Activated naive CD4-positive, alpha-beta T cell treated with anti-CD3 and anti-CD28 coated beads for 36 hours (primary cell): ENCODE results near the gene ANKRA2. TPM values are rescaled to one million over a fixed set of nuclear protein-coding genes. Genes with fewer than 3 reads are reported as not detected.

ENCODE experiments used
- CTCF ChIA-PET: fragments of 350-600 bp; sonication (Branson Sonifier 250); formaldehyde crosslinking; loops from one replicate; lab custom pipeline; 2021; ENCODE audit warnings: antibody characterized with exemption; lab: Charles Lee
- DNase-seq: peaks from one replicate; pipeline ENCODE4 v3.0.0-alpha.2; 2020
- H3K27ac Mint-ChIP-seq: one replicate; pipeline ENCODE4 v1.8.0; 2021; ENCODE audit warnings: mild to moderate bottlenecking, mixed read lengths
- H3K27me3 Mint-ChIP-seq: one replicate; pipeline ENCODE4 v1.8.0; 2021; ENCODE audit warnings: low read depth, mixed read lengths
- H3K36me3 Mint-ChIP-seq: one replicate; pipeline ENCODE4 v1.8.0; 2021; ENCODE audit warnings: low read depth, mixed read lengths
- H3K4me1 Mint-ChIP-seq: one replicate; pipeline ENCODE4 v1.8.0; 2021; ENCODE audit warnings: low read depth, mixed read lengths
- H3K4me3 Mint-ChIP-seq: one replicate; pipeline ENCODE4 v1.8.0; 2021; ENCODE audit warnings: mild to moderate bottlenecking, moderate library complexity, mixed read lengths
- H3K9me3 Mint-ChIP-seq: one replicate; pipeline ENCODE4 v1.8.0; 2021; ENCODE audit warnings: mixed read lengths
- intact Hi-C: fragments of 100-400 bp; cut with micrococcal nuclease; formaldehyde crosslinking; loops from one replicate; pipeline ENCODE4 v1.15.1; 2023
- total RNA-seq, 2 experiments: library from RNA; stranded (reverse); gene quantifications; one replicate each; pipeline ENCODE4 v1.2.3, GENCODE V29; 2021

ANKRA2 gene
- total RNA-seq, 2 experiments from 2014 or later, result 26.5 to 26.9 TPM

DNA sequence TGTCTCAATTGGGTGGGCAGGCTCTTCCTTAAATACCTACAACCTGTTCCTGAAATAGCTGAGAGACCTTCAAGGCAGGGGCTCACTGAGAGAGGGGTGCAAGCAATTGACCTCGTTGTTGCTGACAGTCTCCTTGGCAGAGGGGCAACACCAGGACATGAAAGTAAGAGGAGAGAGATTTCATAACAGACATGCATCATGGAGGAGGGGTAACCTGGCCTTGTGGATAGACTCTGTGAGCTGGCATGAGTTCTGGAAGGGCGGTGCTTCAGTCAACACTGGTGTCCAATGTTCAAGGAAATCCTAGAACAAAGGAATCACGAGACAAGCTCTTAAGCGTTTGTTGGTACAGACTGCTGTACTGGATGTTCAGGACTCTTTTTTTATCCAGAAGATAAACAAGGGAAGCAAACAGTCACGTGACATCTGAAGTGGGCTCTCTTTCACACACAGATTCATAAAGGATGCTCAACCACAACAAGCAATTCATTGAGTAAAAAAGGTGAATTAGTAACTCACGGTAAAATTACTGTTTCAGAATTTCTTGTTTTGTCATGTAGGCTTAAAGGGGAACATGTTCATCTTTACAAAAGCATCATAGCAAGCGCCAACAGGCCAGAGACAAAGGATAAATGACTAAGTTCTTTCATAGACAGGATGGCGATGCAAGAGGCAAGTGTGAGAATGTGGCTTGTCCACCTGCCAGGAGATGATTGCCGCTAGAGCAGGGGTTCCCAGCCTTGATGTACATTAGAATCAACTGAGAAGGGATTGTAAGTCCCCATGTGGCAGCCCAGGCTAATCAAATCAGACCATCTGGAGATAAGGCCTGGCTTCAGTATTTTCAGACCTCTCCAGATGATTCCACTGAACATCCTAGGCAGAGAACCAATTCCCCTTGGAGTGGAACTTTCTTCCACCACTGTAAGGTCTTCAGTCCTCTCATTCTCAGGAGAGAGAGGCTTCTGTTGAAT is 20.7 kb downstream of the ANKRA2 start:
- Mint-ChIP-seq H3K27me3 (peaks cover 12% of the 10 kb centered on the region), H3K27ac (no peak overlapping the region), H3K36me3 (no peaks in the 10 kb centered on the region), H3K4me1 (no peaks in the 10 kb centered on the region), H3K9me3 (no peaks in the 10 kb centered on the region), H3K4me3 (no peak overlapping the region)
- CTCF ChIA-PET, result no interaction called here
- intact Hi-C loops, result no loop called here
- DNase-seq, result no peak

DNA sequence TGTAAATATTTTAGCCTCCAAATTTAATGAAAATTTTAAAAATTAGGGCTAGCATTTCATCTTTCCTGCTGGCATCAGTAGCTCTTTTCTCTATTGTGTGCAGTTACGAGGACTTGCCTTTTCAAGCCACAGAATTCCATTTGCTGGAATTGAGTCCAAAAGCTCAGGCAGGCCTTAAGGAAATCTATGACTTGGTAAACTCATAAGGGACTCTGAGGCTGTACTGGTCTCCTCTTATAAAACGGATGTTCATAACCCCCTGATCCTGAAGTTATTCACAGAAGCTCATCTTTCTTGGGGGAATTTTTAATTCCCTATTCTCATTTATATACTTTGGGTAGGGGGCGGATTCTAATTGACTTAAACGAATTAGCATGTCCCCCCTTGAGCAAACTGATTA is 23.4 kb downstream of the ANKRA2 start:
- H3K9me3 Mint-ChIP-seq, result no peaks in the 10 kb centered on the region
- H3K27ac Mint-ChIP-seq, result no peak overlapping the region
- intact Hi-C loops, result no loop called here
- H3K4me3 Mint-ChIP-seq, result no peak overlapping the region
- CTCF ChIA-PET, result interaction anchor here (0.6 to 1.2 kb wide), 5 partner anchors 12 to 52 kb away, joined by 3 to 4 read pairs (median 3); no protein-coding TSS in a partner anchor
- no peaks in the 10 kb centered on the region for H3K36me3 Mint-ChIP-seq
- no peaks in the 10 kb centered on the region for H3K4me1 Mint-ChIP-seq
- no peak for DNase-seq
- H3K27me3 Mint-ChIP-seq, result peaks cover 12% of the 10 kb centered on the region

DNA sequence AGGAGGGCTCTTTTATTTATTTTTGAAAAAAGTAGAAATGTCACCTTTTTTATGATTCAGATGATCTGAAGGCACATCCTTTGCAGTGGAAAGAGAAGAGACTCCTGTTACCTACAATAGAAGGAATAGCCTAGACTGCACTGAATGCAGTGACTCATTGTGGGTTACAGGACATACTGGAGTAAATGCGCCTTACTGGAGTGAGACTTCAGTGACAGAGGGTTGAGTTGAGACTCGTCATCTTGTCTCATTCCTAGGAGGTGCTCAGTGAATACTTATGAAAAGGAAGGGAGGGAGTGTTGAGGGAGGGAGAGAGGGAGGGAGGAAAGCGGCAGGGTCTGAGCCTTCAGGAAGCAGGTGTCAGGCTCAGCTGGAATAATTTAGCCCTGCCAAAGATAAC is 25.2 kb downstream of the ANKRA2 start:
- Mint-ChIP-seq H3K4me3 (no peak overlapping the region), H3K4me1 (no peaks in the 10 kb centered on the region), H3K27me3 (peaks cover 9% of the 10 kb centered on the region), H3K27ac (no peak overlapping the region), H3K9me3 (no peaks in the 10 kb centered on the region), H3K36me3 (no peaks in the 10 kb centered on the region)
- no peak for DNase-seq
- CTCF ChIA-PET, result interaction anchor here (0.6 to 7.3 kb wide), 2 partner anchors 8 to 20 kb away, joined by 3 to 105 read pairs; no protein-coding TSS in a partner anchor
- intact Hi-C loops, result no loop called here

DNA sequence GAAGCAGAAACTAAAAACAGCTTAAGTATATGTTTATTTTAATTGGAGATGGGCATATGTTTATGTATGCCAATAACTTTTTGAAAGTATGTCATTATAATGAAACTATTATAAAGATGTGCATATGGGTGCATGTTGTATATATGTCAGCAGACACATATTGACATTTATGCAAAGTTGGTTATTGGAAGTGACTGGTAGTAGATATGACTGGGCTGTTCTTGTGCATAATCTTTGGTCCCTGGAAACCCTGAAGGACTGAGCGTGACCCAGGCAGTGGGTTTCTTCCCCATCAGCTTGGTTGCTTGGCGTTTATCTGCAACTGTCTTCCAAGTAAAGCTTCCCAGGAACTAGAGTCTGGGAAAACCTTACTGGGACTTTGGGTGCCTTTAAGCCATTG is 25.7 kb downstream of the ANKRA2 start:
- intact Hi-C loops, result loop anchor here (5.0 to 10.0 kb wide), 2 partner anchors 87 to 325 kb away; no protein-coding TSS in a partner anchor
- H3K36me3 Mint-ChIP-seq, result no peaks in the 10 kb centered on the region
- no peak for DNase-seq
- no peaks in the 10 kb centered on the region for H3K4me1 Mint-ChIP-seq
- CTCF ChIA-PET, result interaction anchor here (0.6 to 7.3 kb wide), 3 partner anchors 9 to 260 kb away, joined by 3 to 105 read pairs (median 3); no protein-coding TSS in a partner anchor
- H3K27me3 Mint-ChIP-seq, result peaks cover 9% of the 10 kb centered on the region
- H3K4me3 Mint-ChIP-seq, result no peak overlapping the region
- H3K27ac Mint-ChIP-seq, result no peak overlapping the region
- H3K9me3 Mint-ChIP-seq, result no peaks in the 10 kb centered on the region

DNA sequence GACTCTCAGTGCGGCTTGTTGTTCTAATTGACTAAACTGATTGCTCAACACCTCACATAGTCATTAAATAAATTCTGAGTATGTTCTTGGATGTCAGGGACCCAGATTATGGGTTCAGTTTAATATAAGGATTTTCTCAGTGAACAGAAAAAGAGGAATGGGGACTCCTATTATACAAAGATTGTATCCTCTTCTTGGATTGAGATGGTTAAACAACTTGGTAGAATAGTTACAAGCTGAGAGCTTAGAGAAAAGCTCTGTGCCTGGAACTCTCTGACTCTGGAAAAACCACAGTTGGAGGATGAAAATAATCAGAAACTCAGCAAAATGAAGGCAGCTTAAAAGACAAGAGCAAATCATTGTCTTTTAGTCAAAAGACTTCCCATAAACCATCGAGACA is 30.5 kb downstream of the ANKRA2 start:
- no peaks in the 10 kb centered on the region for H3K36me3 Mint-ChIP-seq
- H3K27me3 Mint-ChIP-seq, result peaks cover 17% of the 10 kb centered on the region
- H3K27ac Mint-ChIP-seq, result no peak overlapping the region
- intact Hi-C loops, result loop anchor here (5.0 to 10.0 kb wide), 2 partner anchors 83 to 320 kb away; no protein-coding TSS in a partner anchor
- no peak overlapping the region for H3K4me3 Mint-ChIP-seq
- DNase-seq, result no peak
- no peaks in the 10 kb centered on the region for H3K4me1 Mint-ChIP-seq
- CTCF ChIA-PET, result interaction anchor here (0.7 to 7.3 kb wide), 5 partner anchors 8 to 1697 kb away, joined by 3 to 105 read pairs (median 10); no protein-coding TSS in a partner anchor
- no peaks in the 10 kb centered on the region for H3K9me3 Mint-ChIP-seq

DNA sequence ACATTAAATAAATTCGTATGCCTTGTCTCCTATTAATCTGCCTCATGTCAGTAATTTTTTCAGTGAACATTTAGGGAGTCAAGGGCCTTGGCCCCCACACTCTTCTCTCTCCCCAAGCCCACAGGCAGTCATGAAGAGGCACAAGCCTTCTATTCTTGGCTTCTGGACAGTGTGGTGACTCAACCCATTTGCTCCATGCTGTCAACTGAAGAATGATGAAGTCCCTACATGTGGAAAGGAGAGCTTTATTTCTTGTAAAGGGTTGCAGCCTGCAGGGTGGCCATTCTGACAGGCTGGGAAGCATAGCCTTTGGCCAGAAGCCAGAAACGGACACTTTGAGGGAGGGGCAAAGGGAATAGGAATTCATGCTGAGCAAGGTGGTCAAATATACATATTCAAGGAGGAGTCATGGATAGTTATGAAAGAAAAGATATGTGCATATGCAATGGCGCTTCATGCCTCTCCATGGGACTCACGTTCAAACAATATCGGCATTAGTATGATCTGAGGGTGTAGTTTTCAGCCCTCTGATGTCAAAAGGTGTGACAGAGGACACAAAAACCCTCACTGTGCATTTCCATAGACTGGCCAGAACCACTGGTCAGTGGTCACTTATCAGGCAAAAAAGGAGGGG is 31.3 kb downstream of the ANKRA2 start:
- Mint-ChIP-seq H3K4me3 (no peak overlapping the region), H3K27ac (no peak overlapping the region), H3K27me3 (peaks cover 17% of the 10 kb centered on the region), H3K4me1 (no peaks in the 10 kb centered on the region), H3K36me3 (no peaks in the 10 kb centered on the region), H3K9me3 (no peaks in the 10 kb centered on the region)
- intact Hi-C loops, result loop anchor here (10.0 kb wide), 1 partner anchor 319 kb away; no protein-coding TSS in a partner anchor
- CTCF ChIA-PET, result interaction anchor here (7.3 kb wide), 1 partner anchor 14 kb away, joined by 105 read pairs; no protein-coding TSS in a partner anchor
- DNase-seq, result no peak

DNA sequence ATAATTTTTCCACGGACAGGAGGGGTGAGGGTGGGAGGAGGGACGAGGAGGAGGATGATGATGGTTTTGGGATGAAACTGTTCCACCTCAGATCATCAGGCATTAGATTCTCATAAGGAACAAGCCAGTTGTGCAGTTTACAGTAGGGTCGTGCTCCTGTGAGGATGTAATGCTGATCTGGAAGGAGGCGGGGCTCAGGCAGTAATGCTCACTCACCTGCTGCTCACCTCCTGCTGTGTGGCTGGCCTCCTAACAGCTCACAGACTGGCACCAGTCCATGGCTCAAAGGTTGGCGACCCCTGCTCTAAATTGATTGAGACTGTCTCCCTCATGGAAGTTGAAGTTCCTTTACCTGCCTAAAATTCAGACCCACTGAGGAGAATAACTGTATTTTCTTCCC is 33.2 kb downstream of the ANKRA2 start:
- Mint-ChIP-seq H3K36me3 (no peaks in the 10 kb centered on the region), H3K27me3 (peaks cover 17% of the 10 kb centered on the region), H3K9me3 (no peaks in the 10 kb centered on the region), H3K4me3 (no peak overlapping the region), H3K4me1 (no peaks in the 10 kb centered on the region), H3K27ac (no peak overlapping the region)
- CTCF ChIA-PET, result no interaction called here
- DNase-seq, result no peak
- intact Hi-C loops, result loop anchor here (10.0 kb wide), 1 partner anchor 317 kb away; no protein-coding TSS in a partner anchor

DNA sequence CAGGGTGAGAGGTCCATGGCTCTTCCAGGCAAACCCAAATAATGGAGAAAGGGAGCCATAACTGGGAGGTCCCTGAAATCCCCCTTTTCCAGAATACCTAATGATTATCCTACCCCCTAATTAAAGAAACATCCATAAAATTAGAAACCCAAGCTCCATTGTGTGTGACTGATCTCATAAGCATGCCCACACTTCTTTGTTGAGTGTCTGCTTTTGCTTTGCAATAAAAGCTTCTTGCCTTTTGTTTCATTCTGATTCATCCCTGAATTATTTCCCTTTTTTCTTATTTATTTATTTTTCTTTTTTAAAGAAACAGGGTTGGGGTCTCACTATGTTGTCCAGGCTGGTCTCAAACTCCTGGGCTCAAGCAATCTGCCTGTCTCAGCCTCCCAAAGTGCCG is 34.1 kb downstream of the ANKRA2 start:
- Mint-ChIP-seq H3K27ac (no peak overlapping the region), H3K4me1 (no peaks in the 10 kb centered on the region), H3K27me3 (peaks cover 18% of the 10 kb centered on the region), H3K4me3 (no peak overlapping the region), H3K9me3 (no peaks in the 10 kb centered on the region), H3K36me3 (no peaks in the 10 kb centered on the region)
- CTCF ChIA-PET, result interaction anchor here (1.0 kb wide), 1 partner anchor 12 kb away, joined by 3 read pairs; no protein-coding TSS in a partner anchor
- DNase-seq, result no peak
- intact Hi-C loops, result loop anchor here (10.0 kb wide), 1 partner anchor 317 kb away; no protein-coding TSS in a partner anchor

DNA sequence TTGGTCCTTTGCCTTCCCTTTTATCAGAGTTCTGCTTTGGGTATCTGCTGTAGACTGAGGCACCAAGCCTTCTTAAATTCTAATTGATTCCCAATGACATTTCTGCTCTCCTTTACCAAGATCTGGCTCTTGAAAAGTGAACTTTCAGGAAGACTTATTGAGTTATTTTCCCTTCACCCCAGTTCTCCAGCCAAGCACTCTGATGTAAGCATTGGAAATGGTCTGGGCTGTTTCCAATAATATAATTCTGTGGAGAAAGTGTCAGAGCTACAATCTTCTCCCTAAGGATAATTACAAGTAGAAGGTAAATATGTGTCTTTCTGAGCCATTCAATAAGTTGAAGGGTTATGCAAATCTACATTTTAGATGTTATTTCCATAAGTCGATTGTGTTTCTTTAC is 36.4 kb downstream of the ANKRA2 start:
- H3K9me3 Mint-ChIP-seq, result no peaks in the 10 kb centered on the region
- intact Hi-C loops, result no loop called here
- CTCF ChIA-PET, result interaction anchor here (4.1 kb wide), 1 partner anchor 7 kb away, joined by 20 read pairs; no protein-coding TSS in a partner anchor
- H3K27me3 Mint-ChIP-seq, result peaks cover 17% of the 10 kb centered on the region
- H3K4me1 Mint-ChIP-seq, result no peaks in the 10 kb centered on the region
- H3K36me3 Mint-ChIP-seq, result no peaks in the 10 kb centered on the region
- DNase-seq, result no peak
- H3K4me3 Mint-ChIP-seq, result no peak overlapping the region
- no peak overlapping the region for H3K27ac Mint-ChIP-seq

DNA sequence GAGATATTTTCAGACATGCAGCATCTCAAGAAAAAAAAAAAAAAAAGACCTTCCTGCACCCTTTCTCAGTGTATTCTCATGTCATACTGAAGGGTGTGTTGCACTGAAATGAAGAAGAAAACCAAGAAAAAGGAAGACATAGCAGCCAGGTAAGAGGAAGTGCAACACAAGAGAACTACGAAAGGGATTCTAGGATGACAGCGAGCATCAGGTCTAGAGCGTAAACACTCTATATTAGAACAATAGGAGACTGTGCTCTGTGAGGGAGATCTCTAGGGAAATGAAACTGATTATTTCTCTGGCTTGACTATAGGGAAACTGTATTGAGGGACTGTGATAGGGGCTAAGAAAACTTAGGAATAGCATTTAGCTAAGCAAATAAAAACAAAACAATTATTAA is 37.2 kb downstream of the ANKRA2 start:
- DNase-seq, result no peak
- Mint-ChIP-seq H3K4me1 (no peaks in the 10 kb centered on the region), H3K27ac (no peak overlapping the region), H3K9me3 (no peaks in the 10 kb centered on the region), H3K4me3 (no peak overlapping the region), H3K27me3 (peaks cover 16% of the 10 kb centered on the region), H3K36me3 (no peaks in the 10 kb centered on the region)
- CTCF ChIA-PET, result interaction anchor here (4.1 kb wide), 1 partner anchor 8 kb away, joined by 20 read pairs; no protein-coding TSS in a partner anchor
- intact Hi-C loops, result no loop called here

DNA sequence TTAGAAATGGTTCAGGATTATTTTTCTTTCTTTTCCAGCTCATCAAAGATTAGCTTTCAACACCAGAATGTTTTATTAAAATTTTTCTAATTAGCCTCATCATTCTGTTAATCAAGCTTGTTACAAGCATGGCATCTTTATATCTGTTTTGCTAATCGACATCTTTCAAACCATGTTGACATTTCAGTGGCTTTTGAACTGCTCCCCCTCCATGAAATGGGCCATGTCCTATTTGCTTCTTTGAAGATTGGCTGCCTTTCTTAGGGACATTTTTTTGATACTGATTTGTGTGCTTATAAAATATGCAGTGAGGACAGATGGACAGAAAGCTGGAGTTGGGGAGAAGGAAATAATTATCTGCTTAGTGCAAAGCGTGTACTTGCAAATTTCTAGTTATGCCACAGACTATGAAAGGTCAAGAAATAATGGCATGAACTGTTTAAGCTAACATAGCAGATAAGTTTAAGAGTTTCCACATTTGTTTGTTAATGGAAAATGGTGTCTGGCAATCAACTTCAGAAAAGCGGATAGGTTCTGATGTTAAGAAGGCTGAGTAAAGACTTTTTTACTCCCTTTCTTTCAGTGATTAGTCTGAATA is 39.7 kb downstream of the ANKRA2 start:
- DNase-seq, result no peak
- H3K27ac Mint-ChIP-seq, result no peak overlapping the region
- CTCF ChIA-PET, result interaction anchor here (0.7 to 4.1 kb wide), 4 partner anchors 7 to 33 kb away, joined by 3 to 20 read pairs (median 3); no protein-coding TSS in a partner anchor
- H3K9me3 Mint-ChIP-seq, result no peaks in the 10 kb centered on the region
- intact Hi-C loops, result no loop called here
- peaks cover 4% of the 10 kb centered on the region for H3K27me3 Mint-ChIP-seq
- H3K36me3 Mint-ChIP-seq, result no peaks in the 10 kb centered on the region
- H3K4me3 Mint-ChIP-seq, result no peak overlapping the region
- H3K4me1 Mint-ChIP-seq, result no peaks in the 10 kb centered on the region
